Spinal cord (tissue), 10 donors: ENCODE measurements around the gene ASB4. TPM values are rescaled to one million over a fixed set of nuclear protein-coding genes. Genes with fewer than 3 reads are reported as not detected.
A peak's percentile ranks its signal among the peaks of the same experiment; 100 is the strongest.

Experiments used
- DNase-seq, 6 donors: peaks; one replicate each; pipeline versions ENCODE4 v3.0.0 to v3.0.0-alpha.2; 2013 to 2015; ENCODE audit warnings: low spot score in 6 of 6, low read depth in 4 of 6
- H3K27ac ChIP-seq: one replicate; pipeline ENCODE4 v1.5.1; 2013; ENCODE audit warnings: low read depth, low read length, control low read depth
- H3K27me3 ChIP-seq: one replicate; pipeline ENCODE4 v1.6.1; 2013; ENCODE audit warnings: low read length; ENCODE audit not compliant: control insufficient read depth, insufficient read depth
- H3K36me3 ChIP-seq: one replicate; pipeline ENCODE4 v1.6.1; 2013; ENCODE audit warnings: low read length; ENCODE audit not compliant: control insufficient read depth, insufficient read depth
- H3K4me1 ChIP-seq: one replicate; pipeline ENCODE4 v1.6.1; 2013; ENCODE audit warnings: low read length; ENCODE audit not compliant: control insufficient read depth, insufficient read depth
- H3K4me3 ChIP-seq: one replicate; pipeline ENCODE4 v1.5.1; 2013; ENCODE audit warnings: low read depth, low read length, control low read depth
- H3K9me3 ChIP-seq: one replicate; pipeline ENCODE4 v1.6.1; 2013; ENCODE audit warnings: low read length; ENCODE audit not compliant: control insufficient read depth, insufficient read depth
- WGBS: methylation state at CpG from one replicate; pipeline ENCODE4 v1.1.5; 2013; ENCODE audit warnings: missing lambda C conversion rate; ENCODE audit not compliant: insufficient coverage; 5-methylcytosine and 5-hydroxymethylcytosine counted together
- polyA plus RNA-seq, 2 donors: library from polyadenylated mRNA; unstranded; fragments of 120-200 nt; gene quantifications; one replicate each; pipeline ENCODE4 v1.2.1, GENCODE V29; 2013; ENCODE audit not compliant: insufficient read length in 2 of 2
- total RNA-seq, 2 donors: library from RNA; depleted of rRNA in 1 of 2; stranded (reverse); fragments of 120-200 nt in 1 of 2; fragments of >200 nt in 1 of 2; gene quantifications; one replicate each; pipeline versions ENCODE4 v1.2.3 to v1.2.4, GENCODE V29; 2013 to 2014
- donor health status: healthy.

Gene ASB4
- total and polyA plus RNA-seq, 4 donors = 0.20 to 0.72 (median 0.49) TPM

DNA sequence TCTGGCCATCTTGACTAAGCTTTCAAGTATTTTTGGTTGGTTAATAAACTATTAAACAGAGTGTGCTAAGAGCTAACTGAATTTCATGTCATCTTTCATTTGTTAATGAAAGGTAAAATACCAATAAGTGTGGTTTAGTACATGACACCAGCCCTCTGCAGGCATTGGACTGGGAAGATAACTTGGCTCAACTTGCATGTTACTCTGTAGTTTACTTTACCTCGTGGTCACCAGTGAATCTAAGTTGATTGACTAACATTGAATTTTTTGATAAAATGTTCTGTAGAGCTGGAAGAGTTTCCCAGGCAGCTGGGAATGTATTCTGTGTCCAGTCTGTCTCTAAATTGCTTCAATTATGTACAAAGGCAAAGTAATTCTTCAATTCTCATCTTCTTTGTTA lies 49.9 kb downstream of the ASB4 start:
- Histone ChIP-seq H3K4me1 (no peaks in the 10 kb centered on the region), H3K9me3 (no peaks in the 10 kb centered on the region), H3K4me3 (no peak overlapping the region), H3K27ac (no peak overlapping the region), H3K36me3 (no peaks in the 10 kb centered on the region), H3K27me3 (no peaks in the 10 kb centered on the region)
- DNase-seq = no peak
- 67% methylated on average over 1 of the region's 1 CpG for WGBS

GRCh38 chr7:95536656-95537311 lies 51.0 kb downstream of the ASB4 start:
- no peak overlapping the region for H3K4me3 ChIP-seq
- no CpG with 5 or more reads among the region's 2 CpGs for WGBS
- no peaks in the 10 kb centered on the region for H3K36me3 ChIP-seq
- no peaks in the 10 kb centered on the region for H3K9me3 ChIP-seq
- DNase-seq = no peak
- H3K4me1 ChIP-seq = no peaks in the 10 kb centered on the region
- no peaks in the 10 kb centered on the region for H3K27me3 ChIP-seq
- no peak overlapping the region for H3K27ac ChIP-seq

GRCh38 chr7:95537468-95537867 lies 51.7 kb downstream of the ASB4 start:
- Histone ChIP-seq H3K4me3 (no peak overlapping the region), H3K27me3 (no peaks in the 10 kb centered on the region), H3K9me3 (no peaks in the 10 kb centered on the region), H3K36me3 (no peaks in the 10 kb centered on the region), H3K27ac (no peak overlapping the region), H3K4me1 (no peaks in the 10 kb centered on the region)
- peak in 1 of 6 donors; percentile 80 for DNase-seq
- no CpG with 5 or more reads among the region's 2 CpGs for WGBS

DNA sequence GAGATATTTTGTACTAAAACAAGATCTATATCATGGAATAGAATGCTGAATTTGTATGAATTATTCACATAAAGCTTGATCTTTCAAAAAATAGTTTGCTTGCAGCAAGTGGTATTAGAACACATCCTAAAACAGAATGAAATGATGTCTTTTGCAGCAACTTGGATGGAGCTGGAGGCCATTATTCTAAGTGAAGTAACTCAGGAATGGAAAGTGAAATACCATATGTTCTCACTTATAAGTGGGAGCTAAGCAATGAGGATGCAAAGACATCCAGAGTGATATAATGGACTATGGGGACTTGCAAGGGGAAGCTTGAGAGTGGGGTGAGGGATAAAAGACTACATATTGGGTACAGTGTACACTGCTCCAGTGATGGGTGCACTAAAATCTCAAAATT lies 53.7 kb downstream of the ASB4 start:
- no peak overlapping the region for H3K4me3 ChIP-seq
- H3K27me3 ChIP-seq = no peaks in the 10 kb centered on the region
- no peaks in the 10 kb centered on the region for H3K4me1 ChIP-seq
- no peak for DNase-seq
- H3K36me3 ChIP-seq = no peaks in the 10 kb centered on the region
- H3K9me3 ChIP-seq = no peaks in the 10 kb centered on the region
- H3K27ac ChIP-seq = no peak overlapping the region

- DNase-seq = no peak
Measured at GRCh38 chr7:95540366-95540765, 54.6 kb downstream of the ASB4 start.

GRCh38 chr7:95543312-95543711 lies 57.6 kb downstream of the ASB4 start:
- DNase-seq = no peak
- Histone ChIP-seq H3K27ac (no peak overlapping the region), H3K4me3 (no peak overlapping the region), H3K9me3 (no peaks in the 10 kb centered on the region), H3K27me3 (no peaks in the 10 kb centered on the region), H3K4me1 (peaks cover 4% of the 10 kb centered on the region), H3K36me3 (no peaks in the 10 kb centered on the region)
- 97% methylated on average over 6 of the region's 6 CpGs for WGBS

More at GRCh38 chr7:95540366-95540765, 54.6 kb downstream of the ASB4 start:
- Histone ChIP-seq H3K36me3 (no peaks in the 10 kb centered on the region), H3K4me3 (no peak overlapping the region), H3K9me3 (no peaks in the 10 kb centered on the region), H3K27ac (no peak overlapping the region), H3K4me1 (peaks cover 4% of the 10 kb centered on the region), H3K27me3 (no peaks in the 10 kb centered on the region)
- no CpG with 5 or more reads among the region's 1 CpG for WGBS

DNA sequence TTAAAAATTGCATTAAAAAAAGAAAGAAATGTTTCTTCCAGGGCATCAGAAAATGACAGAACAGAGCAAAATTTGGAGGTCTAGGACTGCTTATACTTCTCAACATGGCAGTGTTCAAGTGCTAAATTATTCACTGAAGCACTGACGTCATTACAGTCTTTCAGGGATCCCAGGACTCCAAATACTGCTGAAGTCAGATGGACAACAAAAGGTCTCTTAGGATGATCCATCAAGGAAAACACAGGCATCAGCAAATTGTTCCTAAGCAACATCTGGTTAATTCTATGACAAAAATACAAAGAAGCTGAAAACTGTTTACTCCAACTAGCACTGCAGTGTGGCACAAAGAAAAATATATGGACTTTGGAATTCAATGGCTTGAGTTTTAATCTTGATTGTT lies 58.4 kb downstream of the ASB4 start:
- Histone ChIP-seq H3K27ac (no peak overlapping the region), H3K27me3 (no peaks in the 10 kb centered on the region), H3K9me3 (no peaks in the 10 kb centered on the region), H3K36me3 (no peaks in the 10 kb centered on the region), H3K4me3 (no peak overlapping the region), H3K4me1 (peaks cover 4% of the 10 kb centered on the region)
- 40% methylated on average over 1 of the region's 1 CpG for WGBS
- DNase-seq = peak in 1 of 6 donors; percentile 46

GRCh38 chr7:95545007-95545615 lies 59.4 kb downstream of the ASB4 start:
- H3K4me1 ChIP-seq = peaks cover 4% of the 10 kb centered on the region
- peak in 2 of 6 donors; percentile 64 to 72 for DNase-seq
- H3K36me3 ChIP-seq = no peaks in the 10 kb centered on the region
- H3K27ac ChIP-seq = no peak overlapping the region
- H3K4me3 ChIP-seq = no peak overlapping the region
- no peaks in the 10 kb centered on the region for H3K27me3 ChIP-seq
- WGBS = no CpG with 5 or more reads among the region's 3 CpGs
- no peaks in the 10 kb centered on the region for H3K9me3 ChIP-seq

GRCh38 chr7:95545673-95546072 lies 59.9 kb downstream of the ASB4 start:
- no peak overlapping the region for H3K27ac ChIP-seq

GRCh38 chr7:95546647-95547046 lies 60.9 kb downstream of the ASB4 start:
- no peaks in the 10 kb centered on the region for H3K27me3 ChIP-seq
- H3K4me1 ChIP-seq = peaks cover 8% of the 10 kb centered on the region
- H3K27ac ChIP-seq = no peak overlapping the region
- no peaks in the 10 kb centered on the region for H3K36me3 ChIP-seq
- DNase-seq = no peak
- no peaks in the 10 kb centered on the region for H3K9me3 ChIP-seq
- WGBS = no CpG with 5 or more reads among the region's 4 CpGs
- no peak overlapping the region for H3K4me3 ChIP-seq

More at GRCh38 chr7:95545673-95546072, 59.9 kb downstream of the ASB4 start:
- DNase-seq = no peak
- Histone ChIP-seq H3K4me3 (no peak overlapping the region), H3K9me3 (no peaks in the 10 kb centered on the region), H3K27me3 (no peaks in the 10 kb centered on the region), H3K4me1 (peaks cover 4% of the 10 kb centered on the region), H3K36me3 (no peaks in the 10 kb centered on the region)
- WGBS = no CpG with 5 or more reads among the region's 1 CpG
